GM12878 (cell line): ENCODE data around the gene CTDP1. TPM values are rescaled to one million over a fixed set of nuclear protein-coding genes. Genes with fewer than 3 reads are reported as not detected.

Experiments used
- ATAC-seq: fragments of 200-7000 bp; cut with Tn5 transposase; 3 replicates; pipeline ENCODE4 v1.9.1; 2020; ENCODE audit warnings: mild to moderate bottlenecking, moderate library complexity
- BruUV-seq: library from RNA; stranded (reverse); fragments of 400-500 nt; replicated peaks from 2 replicates; lab custom pipeline; 2021; lab: Mats Ljungman, UMichigan
- CTCF ChIA-PET: fragments of 300-600 bp; sonication (Branson Sonifier 250); formaldehyde crosslinking; extraction: SDS; loops from one replicate; lab custom pipeline; 2021; ENCODE audit warnings: inconsistent platforms; lab: Yijun Ruan, JAX
- POLR2A ChIA-PET: fragments of 350-600 bp; formaldehyde crosslinking; extraction: SDS; loops from one replicate; lab custom pipeline; 2021; ENCODE audit warnings: inconsistent platforms; lab: Charles Lee
- RAD21 ChIA-PET: fragments of 300-600 bp; sonication (Branson Sonifier 250); formaldehyde crosslinking; loops from one replicate; lab custom pipeline; 2023; ENCODE audit warnings: antibody characterized with exemption; ENCODE audit not compliant: unreplicated experiment; lab: Charles Lee
- SMC1A ChIA-PET: fragments of 300-600 bp; sonication (Branson Sonifier 250); formaldehyde crosslinking; loops from one replicate; lab custom pipeline; 2023; ENCODE audit not compliant: unreplicated experiment, uncharacterized antibody; lab: Charles Lee
- DNase-seq: peaks from one replicate; pipeline ENCODE4 v3.0.0-alpha.2; 2011; ENCODE audit warnings: low read depth, low spot score
- FAIRE-seq: peaks from 3 replicates; lab custom pipeline; 2011; peaks lifted over from hg19 to GRCh38; lab: Jason Lieb, UNC
- H2AFZ ChIP-seq: 2 replicates; pipeline ENCODE4 v1.6.0; 2011; ENCODE audit warnings: low read depth, low read length, control low read depth; ENCODE audit not compliant: control insufficient read depth
- H3K27ac ChIP-seq: 2 replicates; pipeline ENCODE4 v1.5.1; 2011; ENCODE audit warnings: control low read depth; ENCODE audit not compliant: control insufficient read depth, insufficient read depth
- H3K27me3 ChIP-seq, 2 experiments: replicated peaks in 1 of 2; 2 replicates each; pipeline versions ENCODE4 v1.6.0 to v1.6.1; 2011; ENCODE audit warnings: low read length in 1 of 2; ENCODE audit not compliant: control insufficient read depth in 2 of 2, insufficient read depth in 2 of 2
- H3K36me3 ChIP-seq, 2 experiments: 2 replicates each; pipeline ENCODE4 v1.5.1; 2011; ENCODE audit warnings: low read length in 1 of 2; ENCODE audit not compliant: control insufficient read depth in 2 of 2, insufficient read depth in 2 of 2
- H3K4me1 ChIP-seq: 2 replicates; pipeline ENCODE4 v1.6.1; 2011; ENCODE audit warnings: mild to moderate bottlenecking, low read length, moderate library complexity, mixed read lengths; ENCODE audit not compliant: control insufficient read depth, insufficient read depth
- H3K4me2 ChIP-seq: 2 replicates; pipeline ENCODE4 v1.6.0; 2011; ENCODE audit warnings: control low read depth; ENCODE audit not compliant: control insufficient read depth, insufficient read depth
- H3K4me3 ChIP-seq: fragments of 200-600 bp; sonication (generic); 2 replicates; pipeline ENCODE4 v1.5.1; 2016
- H3K79me2 ChIP-seq: 2 replicates; pipeline ENCODE4 v1.6.0; 2011; ENCODE audit warnings: low read length; ENCODE audit not compliant: control insufficient read depth, insufficient read depth
- H3K9ac ChIP-seq: 2 replicates; pipeline ENCODE4 v1.8.0; 2011; ENCODE audit warnings: low read length, control low read depth, mixed read lengths; ENCODE audit not compliant: control insufficient read depth, insufficient read depth
- H3K9me3 ChIP-seq: replicated peaks from 3 replicates; pipeline ENCODE4 v1.5.1; 2011; ENCODE audit warnings: mild to moderate bottlenecking, low read length; ENCODE audit not compliant: control insufficient read depth, insufficient read depth
- H4K20me1 ChIP-seq: 2 replicates; pipeline ENCODE4 v1.6.0; 2011; ENCODE audit not compliant: control insufficient read depth, insufficient read depth
- GABPA ChIP-seq: IDR thresholded peaks from 2 replicates; pipeline ENCODE4 v1.6.1; 2014; ENCODE audit warnings: antibody characterized with exemption, low read depth, mild to moderate bottlenecking, inconsistent platforms
- JUND ChIP-seq: IDR thresholded peaks from 2 replicates; pipeline ENCODE4 v1.6.1; 2012; ENCODE audit warnings: low read depth, mild to moderate bottlenecking, low read length, improper control_type of control experiment, moderate library complexity
- NBN ChIP-seq: fragments of 450-650 bp; IDR thresholded peaks from 2 replicates; pipeline ENCODE4 v1.6.1; 2016
- SREBF2 ChIP-seq: IDR thresholded peaks from 2 replicates; pipeline ENCODE4 v1.6.1; 2012; ENCODE audit warnings: mild to moderate bottlenecking, low read length
- STAT3 ChIP-seq: IDR thresholded peaks from 2 replicates; pipeline ENCODE4 v1.6.1; 2011; ENCODE audit warnings: low read depth, low read length, improper control_type of control experiment
- WGBS: methylation state at CpG from one replicate; pipeline ENCODE4 v1.1.6; 2016; ENCODE audit warnings: low lambda C conversion rate; ENCODE audit not compliant: insufficient replicate concordance, insufficient coverage; ENCODE audit errors: missing lambda C conversion rate; 5-methylcytosine and 5-hydroxymethylcytosine counted together
- in situ Hi-C: fragments of 300-500 bp; cut with MboI; formaldehyde crosslinking; loops from 9 replicates; pipeline ENCODE4 v1.14.3; 2018; ENCODE audit warnings: mixed read lengths
- intact Hi-C: fragments of 100-400 bp; cut with micrococcal nuclease; formaldehyde crosslinking; loops from one replicate; pipeline ENCODE4 v1.14.2; 2022; ENCODE audit not compliant: unreplicated experiment
- polyA plus RNA-seq, 11 experiments: library from polyadenylated mRNA; depleted of rRNA in 4 of 11; unstranded in 6 of 11; stranded (reverse) in 5 of 11; fragments of >200 nt; fragmentation: Nextera tagmentation in 4 of 11; fragmentation: Illumina TruSeq in 1 of 11; extraction: Ambion mirVana in 4 of 11; extraction: Trizol in 1 of 11; gene quantifications; 1 replicate in 1 of 11; 2 replicates in 10 of 11; pipeline versions ENCODE4 v1.2.1 to v1.2.3, GENCODE V29; 2011 to 2016; ENCODE audit warnings: inconsistent platforms in 2 of 11, missing spikeins in 2 of 11, low read depth in 1 of 11
- total RNA-seq, 4 experiments: library from RNA; depleted of rRNA in 3 of 4; stranded (reverse); fragments of >200 nt in 3 of 4; fragmentation: Illumina TruSeq in 1 of 4; extraction: Trizol in 1 of 4; gene quantifications; 2 replicates each; pipeline versions ENCODE4 v1.2.1 to v1.2.3, GENCODE V29; 2013 to 2021
- TF ChIP-seq, protein P1 (sequence below): fragments of 450-650 bp; IDR thresholded peaks from 2 replicates; pipeline ENCODE4 v1.6.1; 2017; ENCODE audit warnings: mild to moderate bottlenecking, low read depth, inconsistent platforms; ENCODE audit not compliant: poor library complexity, severe bottlenecking
- TF ChIP-seq, protein P2 (sequence below): fragments of 450-650 bp; IDR thresholded peaks from 2 replicates; pipeline ENCODE4 v1.6.1; 2017; ENCODE audit warnings: low read depth, mild to moderate bottlenecking, moderate library complexity
- TF ChIP-seq, protein P3 (sequence below): fragments of 450-650 bp; conservative IDR thresholded peaks from 2 replicates; pipeline ENCODE4 v1.6.1; 2017; ENCODE audit warnings: mild to moderate bottlenecking, moderate library complexity
- TF ChIP-seq, protein P4 (sequence below): fragments of 450-650 bp; IDR thresholded peaks from 2 replicates; pipeline ENCODE4 v1.6.1; 2017; ENCODE audit warnings: mild to moderate bottlenecking, moderate library complexity
- TF ChIP-seq, protein P5 (sequence below): fragments of 450-650 bp; IDR thresholded peaks from 2 replicates; pipeline ENCODE4 v1.6.1; 2017; ENCODE audit warnings: mild to moderate bottlenecking, moderate library complexity

CTDP1 gene
- total and polyA plus RNA-seq, 10 of the 15 experiments (the other 5 are each of a cell fraction or from before 2014, with no cell fraction given) = 0.32 to 31.3 (median 8.8) TPM

DNA sequence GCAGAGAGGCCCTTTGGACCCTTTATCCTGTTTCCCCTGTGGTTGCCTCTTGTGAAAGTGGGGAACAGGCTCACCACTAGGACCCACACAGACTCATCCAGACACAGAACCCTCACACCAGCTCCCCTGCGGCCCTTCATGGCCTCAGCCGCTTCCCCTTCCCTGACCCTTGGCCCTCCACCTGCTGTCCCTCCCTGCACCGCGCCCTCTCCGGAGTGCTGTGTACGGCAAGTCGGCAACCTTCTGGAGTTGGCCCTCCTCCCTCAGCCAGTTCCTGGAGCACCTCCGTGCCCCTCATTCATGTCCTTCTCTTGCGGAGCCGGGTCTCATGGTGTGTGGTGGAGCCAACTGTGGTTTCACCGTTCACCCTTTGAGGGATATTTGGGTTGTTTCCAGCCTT, 44.0 kb downstream of the CTDP1 start:
- no peaks in the 10 kb centered on the region for H3K27me3 ChIP-seq
- H4K20me1 ChIP-seq = no peaks in the 10 kb centered on the region
- 91% methylated on average over 11 of the region's 11 CpGs for WGBS
- POLR2A ChIA-PET = no interaction called here
- SMC1A ChIA-PET = no interaction called here
- CTCF ChIA-PET = no interaction called here
- no peak overlapping the region for H3K27ac ChIP-seq
- H3K9ac ChIP-seq = no peak overlapping the region
- no peaks in the 10 kb centered on the region for H3K4me1 ChIP-seq
- peaks cover 19 to 21% of the 10 kb centered on the region in 2 experiments for H3K36me3 ChIP-seq
- in situ Hi-C loops (no loop called here), intact Hi-C loops (no loop called here)
- RAD21 ChIA-PET = no interaction called here
- no peak overlapping the region for H2AFZ ChIP-seq
- ATAC-seq (no peak), DNase-seq (no peak), FAIRE-seq (no peak)
- H3K79me2 ChIP-seq = no peaks in the 10 kb centered on the region
- H3K9me3 ChIP-seq = no peaks in the 10 kb centered on the region; the same call in 2 of the 3 replicates
- no peak overlapping the region for H3K4me3 ChIP-seq
- no peak overlapping the region for H3K4me2 ChIP-seq
- no TSS peak for BruUV-seq
- TF ChIP-seq, protein P1, sequence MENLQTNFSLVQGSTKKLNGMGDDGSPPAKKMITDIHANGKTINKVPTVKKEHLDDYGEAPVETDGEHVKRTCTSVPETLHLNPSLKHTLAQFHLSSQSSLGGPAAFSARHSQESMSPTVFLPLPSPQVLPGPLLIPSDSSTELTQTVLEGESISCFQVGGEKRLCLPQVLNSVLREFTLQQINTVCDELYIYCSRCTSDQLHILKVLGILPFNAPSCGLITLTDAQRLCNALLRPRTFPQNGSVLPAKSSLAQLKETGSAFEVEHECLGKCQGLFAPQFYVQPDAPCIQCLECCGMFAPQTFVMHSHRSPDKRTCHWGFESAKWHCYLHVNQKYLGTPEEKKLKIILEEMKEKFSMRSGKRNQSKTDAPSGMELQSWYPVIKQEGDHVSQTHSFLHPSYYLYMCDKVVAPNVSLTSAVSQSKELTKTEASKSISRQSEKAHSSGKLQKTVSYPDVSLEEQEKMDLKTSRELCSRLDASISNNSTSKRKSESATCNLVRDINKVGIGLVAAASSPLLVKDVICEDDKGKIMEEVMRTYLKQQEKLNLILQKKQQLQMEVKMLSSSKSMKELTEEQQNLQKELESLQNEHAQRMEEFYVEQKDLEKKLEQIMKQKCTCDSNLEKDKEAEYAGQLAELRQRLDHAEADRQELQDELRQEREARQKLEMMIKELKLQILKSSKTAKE = no peak
- TF ChIP-seq, protein P2, sequence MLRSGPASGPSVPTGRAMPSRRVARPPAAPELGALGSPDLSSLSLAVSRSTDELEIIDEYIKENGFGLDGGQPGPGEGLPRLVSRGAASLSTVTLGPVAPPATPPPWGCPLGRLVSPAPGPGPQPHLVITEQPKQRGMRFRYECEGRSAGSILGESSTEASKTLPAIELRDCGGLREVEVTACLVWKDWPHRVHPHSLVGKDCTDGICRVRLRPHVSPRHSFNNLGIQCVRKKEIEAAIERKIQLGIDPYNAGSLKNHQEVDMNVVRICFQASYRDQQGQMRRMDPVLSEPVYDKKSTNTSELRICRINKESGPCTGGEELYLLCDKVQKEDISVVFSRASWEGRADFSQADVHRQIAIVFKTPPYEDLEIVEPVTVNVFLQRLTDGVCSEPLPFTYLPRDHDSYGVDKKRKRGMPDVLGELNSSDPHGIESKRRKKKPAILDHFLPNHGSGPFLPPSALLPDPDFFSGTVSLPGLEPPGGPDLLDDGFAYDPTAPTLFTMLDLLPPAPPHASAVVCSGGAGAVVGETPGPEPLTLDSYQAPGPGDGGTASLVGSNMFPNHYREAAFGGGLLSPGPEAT = no peak
- TF ChIP-seq, protein P3, sequence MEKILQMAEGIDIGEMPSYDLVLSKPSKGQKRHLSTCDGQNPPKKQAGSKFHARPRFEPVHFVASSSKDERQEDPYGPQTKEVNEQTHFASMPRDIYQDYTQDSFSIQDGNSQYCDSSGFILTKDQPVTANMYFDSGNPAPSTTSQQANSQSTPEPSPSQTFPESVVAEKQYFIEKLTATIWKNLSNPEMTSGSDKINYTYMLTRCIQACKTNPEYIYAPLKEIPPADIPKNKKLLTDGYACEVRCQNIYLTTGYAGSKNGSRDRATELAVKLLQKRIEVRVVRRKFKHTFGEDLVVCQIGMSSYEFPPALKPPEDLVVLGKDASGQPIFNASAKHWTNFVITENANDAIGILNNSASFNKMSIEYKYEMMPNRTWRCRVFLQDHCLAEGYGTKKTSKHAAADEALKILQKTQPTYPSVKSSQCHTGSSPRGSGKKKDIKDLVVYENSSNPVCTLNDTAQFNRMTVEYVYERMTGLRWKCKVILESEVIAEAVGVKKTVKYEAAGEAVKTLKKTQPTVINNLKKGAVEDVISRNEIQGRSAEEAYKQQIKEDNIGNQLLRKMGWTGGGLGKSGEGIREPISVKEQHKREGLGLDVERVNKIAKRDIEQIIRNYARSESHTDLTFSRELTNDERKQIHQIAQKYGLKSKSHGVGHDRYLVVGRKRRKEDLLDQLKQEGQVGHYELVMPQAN = no peak
- no peak for TF ChIP-seq JUND
- TF ChIP-seq NBN = no peak
- no peak for TF ChIP-seq STAT3
- TF ChIP-seq GABPA = no peak
- TF ChIP-seq SREBF2 = no peak
- TF ChIP-seq, protein P4, sequence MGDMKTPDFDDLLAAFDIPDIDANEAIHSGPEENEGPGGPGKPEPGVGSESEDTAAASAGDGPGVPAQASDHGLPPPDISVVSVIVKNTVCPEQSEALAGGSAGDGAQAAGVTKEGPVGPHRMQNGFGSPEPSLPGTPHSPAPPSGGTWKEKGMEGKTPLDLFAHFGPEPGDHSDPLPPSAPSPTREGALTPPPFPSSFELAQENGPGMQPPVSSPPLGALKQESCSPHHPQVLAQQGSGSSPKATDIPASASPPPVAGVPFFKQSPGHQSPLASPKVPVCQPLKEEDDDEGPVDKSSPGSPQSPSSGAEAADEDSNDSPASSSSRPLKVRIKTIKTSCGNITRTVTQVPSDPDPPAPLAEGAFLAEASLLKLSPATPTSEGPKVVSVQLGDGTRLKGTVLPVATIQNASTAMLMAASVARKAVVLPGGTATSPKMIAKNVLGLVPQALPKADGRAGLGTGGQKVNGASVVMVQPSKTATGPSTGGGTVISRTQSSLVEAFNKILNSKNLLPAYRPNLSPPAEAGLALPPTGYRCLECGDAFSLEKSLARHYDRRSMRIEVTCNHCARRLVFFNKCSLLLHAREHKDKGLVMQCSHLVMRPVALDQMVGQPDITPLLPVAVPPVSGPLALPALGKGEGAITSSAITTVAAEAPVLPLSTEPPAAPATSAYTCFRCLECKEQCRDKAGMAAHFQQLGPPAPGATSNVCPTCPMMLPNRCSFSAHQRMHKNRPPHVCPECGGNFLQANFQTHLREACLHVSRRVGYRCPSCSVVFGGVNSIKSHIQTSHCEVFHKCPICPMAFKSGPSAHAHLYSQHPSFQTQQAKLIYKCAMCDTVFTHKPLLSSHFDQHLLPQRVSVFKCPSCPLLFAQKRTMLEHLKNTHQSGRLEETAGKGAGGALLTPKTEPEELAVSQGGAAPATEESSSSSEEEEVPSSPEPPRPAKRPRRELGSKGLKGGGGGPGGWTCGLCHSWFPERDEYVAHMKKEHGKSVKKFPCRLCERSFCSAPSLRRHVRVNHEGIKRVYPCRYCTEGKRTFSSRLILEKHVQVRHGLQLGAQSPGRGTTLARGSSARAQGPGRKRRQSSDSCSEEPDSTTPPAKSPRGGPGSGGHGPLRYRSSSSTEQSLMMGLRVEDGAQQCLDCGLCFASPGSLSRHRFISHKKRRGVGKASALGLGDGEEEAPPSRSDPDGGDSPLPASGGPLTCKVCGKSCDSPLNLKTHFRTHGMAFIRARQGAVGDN = no peak
- TF ChIP-seq, protein P5, sequence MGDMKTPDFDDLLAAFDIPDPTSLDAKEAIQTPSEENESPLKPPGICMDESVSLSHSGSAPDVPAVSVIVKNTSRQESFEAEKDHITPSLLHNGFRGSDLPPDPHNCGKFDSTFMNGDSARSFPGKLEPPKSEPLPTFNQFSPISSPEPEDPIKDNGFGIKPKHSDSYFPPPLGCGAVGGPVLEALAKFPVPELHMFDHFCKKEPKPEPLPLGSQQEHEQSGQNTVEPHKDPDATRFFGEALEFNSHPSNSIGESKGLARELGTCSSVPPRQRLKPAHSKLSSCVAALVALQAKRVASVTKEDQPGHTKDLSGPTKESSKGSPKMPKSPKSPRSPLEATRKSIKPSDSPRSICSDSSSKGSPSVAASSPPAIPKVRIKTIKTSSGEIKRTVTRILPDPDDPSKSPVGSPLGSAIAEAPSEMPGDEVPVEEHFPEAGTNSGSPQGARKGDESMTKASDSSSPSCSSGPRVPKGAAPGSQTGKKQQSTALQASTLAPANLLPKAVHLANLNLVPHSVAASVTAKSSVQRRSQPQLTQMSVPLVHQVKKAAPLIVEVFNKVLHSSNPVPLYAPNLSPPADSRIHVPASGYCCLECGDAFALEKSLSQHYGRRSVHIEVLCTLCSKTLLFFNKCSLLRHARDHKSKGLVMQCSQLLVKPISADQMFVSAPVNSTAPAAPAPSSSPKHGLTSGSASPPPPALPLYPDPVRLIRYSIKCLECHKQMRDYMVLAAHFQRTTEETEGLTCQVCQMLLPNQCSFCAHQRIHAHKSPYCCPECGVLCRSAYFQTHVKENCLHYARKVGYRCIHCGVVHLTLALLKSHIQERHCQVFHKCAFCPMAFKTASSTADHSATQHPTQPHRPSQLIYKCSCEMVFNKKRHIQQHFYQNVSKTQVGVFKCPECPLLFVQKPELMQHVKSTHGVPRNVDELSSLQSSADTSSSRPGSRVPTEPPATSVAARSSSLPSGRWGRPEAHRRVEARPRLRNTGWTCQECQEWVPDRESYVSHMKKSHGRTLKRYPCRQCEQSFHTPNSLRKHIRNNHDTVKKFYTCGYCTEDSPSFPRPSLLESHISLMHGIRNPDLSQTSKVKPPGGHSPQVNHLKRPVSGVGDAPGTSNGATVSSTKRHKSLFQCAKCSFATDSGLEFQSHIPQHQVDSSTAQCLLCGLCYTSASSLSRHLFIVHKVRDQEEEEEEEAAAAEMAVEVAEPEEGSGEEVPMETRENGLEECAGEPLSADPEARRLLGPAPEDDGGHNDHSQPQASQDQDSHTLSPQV = no peak
